CD4-positive, alpha-beta memory T cell (primary cell): ENCODE data around the gene PF4V1. TPM values are rescaled to one million over a fixed set of nuclear protein-coding genes. Genes with fewer than 3 reads are reported as not detected.

Experiments used
- CTCF ChIA-PET: fragments of 350-600 bp; sonication (Branson Sonifier 250); formaldehyde crosslinking; loops from one replicate; lab custom pipeline; 2021; ENCODE audit warnings: inconsistent platforms; ENCODE audit not compliant: partially characterized antibody; lab: Charles Lee
- POLR2A ChIA-PET: fragments of 350-600 bp; sonication (Branson Sonifier 250); formaldehyde crosslinking; loops from one replicate; lab custom pipeline; 2021; ENCODE audit not compliant: partially characterized antibody; lab: Charles Lee
- DNase-seq, 5 donors: peaks; one replicate each; pipeline versions ENCODE4 v3.0.0 to v3.0.0-alpha.2; 2020 to 2022; ENCODE audit warnings: mixed read lengths in 1 of 5
- H3K27ac ChIP-seq: one replicate; pipeline ENCODE4 v1.7.0; 2013; ENCODE audit warnings: low read depth, low read length
- H3K27me3 ChIP-seq: 2 replicates; pipeline ENCODE4 v1.7.0; 2013; ENCODE audit warnings: mild to moderate bottlenecking, low read length, moderate library complexity; ENCODE audit not compliant: insufficient read depth
- H3K36me3 ChIP-seq: 2 replicates; pipeline ENCODE4 v1.7.0; 2013; ENCODE audit warnings: mild to moderate bottlenecking, low read length, moderate library complexity; ENCODE audit not compliant: insufficient read depth
- H3K4me1 ChIP-seq: 2 replicates; pipeline ENCODE4 v1.7.0; 2013; ENCODE audit warnings: mild to moderate bottlenecking, low read length, moderate library complexity; ENCODE audit not compliant: insufficient read depth
- H3K4me3 ChIP-seq, 2 donors: one replicate each; pipeline ENCODE4 v1.7.0; 2013; ENCODE audit warnings: low read length in 2 of 2, mild to moderate bottlenecking in 1 of 2
- H3K9me3 ChIP-seq, 2 donors: one replicate each; pipeline ENCODE4 v1.7.0; 2013; ENCODE audit warnings: low read length in 2 of 2, control low read depth in 1 of 2; ENCODE audit not compliant: control insufficient read depth in 1 of 2
- H3K27ac Mint-ChIP-seq, 7 donors: one replicate each; pipeline ENCODE4 v1.8.0; 2020 to 2021; ENCODE audit warnings: mixed read lengths in 7 of 7, mild to moderate bottlenecking in 6 of 7, inconsistent platforms in 3 of 7, moderate library complexity in 3 of 7
- H3K27me3 Mint-ChIP-seq, 2 donors: one replicate each; pipeline ENCODE4 v1.8.0; 2020 to 2021; ENCODE audit warnings: mixed read lengths in 2 of 2
- H3K36me3 Mint-ChIP-seq, 2 donors: one replicate each; pipeline ENCODE4 v1.8.0; 2020 to 2021; ENCODE audit warnings: mixed read lengths in 2 of 2, inconsistent platforms in 1 of 2, mild to moderate bottlenecking in 1 of 2
- H3K4me1 Mint-ChIP-seq, 4 donors: one replicate each; pipeline ENCODE4 v1.8.0; 2020 to 2021; ENCODE audit warnings: mixed read lengths in 4 of 4, mild to moderate bottlenecking in 1 of 4
- H3K4me3 Mint-ChIP-seq, 8 donors: one replicate each; pipeline ENCODE4 v1.8.0; 2020 to 2021; ENCODE audit warnings: mixed read lengths in 8 of 8, mild to moderate bottlenecking in 7 of 8, moderate library complexity in 6 of 8, inconsistent platforms in 3 of 8
- H3K9me3 Mint-ChIP-seq, 8 donors: one replicate each; pipeline ENCODE4 v1.8.0; 2020 to 2021; ENCODE audit warnings: mixed read lengths in 8 of 8, mild to moderate bottlenecking in 5 of 8, inconsistent platforms in 3 of 8, moderate library complexity in 1 of 8
- intact Hi-C: fragments of 100-400 bp; cut with micrococcal nuclease; formaldehyde crosslinking; loops from one replicate; pipeline ENCODE4 v1.15.1; 2023
- polyA plus RNA-seq, 2 donors: library from polyadenylated mRNA; unstranded; fragments of 300-500 nt; fragmentation: Illumina TruSeq; gene quantifications; one replicate each; pipeline ENCODE4 v1.2.3, GENCODE V29; 2021
- total RNA-seq, 2 experiments: library from RNA; stranded (reverse); gene quantifications; one replicate each; pipeline ENCODE4 v1.2.3, GENCODE V29; 2021

PF4V1 gene
- total and polyA plus RNA-seq, 4 experiments from 2014 or later = not detected

DNA sequence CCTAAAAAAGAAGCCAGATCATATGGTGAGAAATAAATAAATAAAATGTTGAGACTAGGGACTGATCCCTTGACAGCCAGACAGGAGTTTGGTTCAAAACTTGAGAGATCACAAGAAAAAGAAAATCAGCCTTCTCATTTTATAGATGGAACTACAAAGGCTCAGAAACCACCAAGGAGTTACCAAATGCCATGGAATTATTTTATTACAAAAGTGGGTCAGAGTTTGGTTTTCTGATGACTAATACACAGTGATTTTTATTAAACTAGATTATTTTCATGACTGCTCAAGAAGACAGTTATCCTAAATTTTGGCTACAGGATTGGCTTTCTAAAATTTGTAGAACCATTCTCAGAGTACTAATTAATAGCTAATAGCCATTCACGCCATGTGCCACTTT is 22.3 kb downstream of the PF4V1 start:
- Mint-ChIP-seq H3K4me3 (no peak overlapping the region), H3K4me1 (no peaks in the 10 kb centered on the region), H3K9me3 (peaks cover 0 to 2% (median under 1%) of the 10 kb centered on the region in 8 donors), H3K27ac (no peak overlapping the region), H3K27me3 (peaks cover under 1 to 3% of the 10 kb centered on the region in 2 donors), H3K36me3 (no peaks in the 10 kb centered on the region)
- no peak for DNase-seq
- intact Hi-C loops = no loop called here
- Histone ChIP-seq H3K27ac (no peak overlapping the region), H3K4me1 (no peaks in the 10 kb centered on the region), H3K27me3 (no peaks in the 10 kb centered on the region), H3K4me3 (no peak overlapping the region), H3K36me3 (no peaks in the 10 kb centered on the region), H3K9me3 (no peaks in the 10 kb centered on the region)
- POLR2A ChIA-PET = no interaction called here
- CTCF ChIA-PET = no interaction called here

DNA sequence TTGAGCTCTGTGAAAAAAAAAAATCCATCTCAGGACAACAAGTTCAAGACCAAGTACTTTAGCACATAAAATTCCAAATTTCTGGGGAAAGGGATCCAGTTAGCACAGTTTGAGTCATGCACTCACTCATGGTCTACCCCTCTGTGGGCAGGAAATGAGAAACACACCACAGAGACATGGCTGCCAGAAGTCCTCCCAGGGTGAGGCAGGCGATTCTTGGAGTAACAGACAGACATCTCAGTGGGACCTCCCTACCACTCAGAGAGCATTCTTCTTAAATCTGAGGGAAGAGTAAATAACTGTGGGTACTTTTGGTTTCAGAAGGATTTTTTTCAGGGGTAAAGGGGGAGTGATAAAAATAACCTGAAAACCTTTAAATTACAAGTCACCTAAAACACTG is 30.2 kb downstream of the PF4V1 start:
- no peak overlapping the region for H3K4me3 ChIP-seq
- H3K27me3 ChIP-seq = no peaks in the 10 kb centered on the region
- Mint-ChIP-seq H3K4me3 (no peak overlapping the region), H3K4me1 (no peaks in the 10 kb centered on the region), H3K27ac (no peak overlapping the region), H3K27me3 (no peaks in the 10 kb centered on the region), H3K9me3 (peaks cover 0 to 4% (median 0%) of the 10 kb centered on the region in 8 donors), H3K36me3 (no peaks in the 10 kb centered on the region)
- DNase-seq = no peak
- H3K36me3 ChIP-seq = no peaks in the 10 kb centered on the region
- H3K4me1 ChIP-seq = no peaks in the 10 kb centered on the region
- ChIA-PET POLR2A (no interaction called here), CTCF (no interaction called here)
- no peaks in the 10 kb centered on the region for H3K9me3 ChIP-seq
- H3K27ac ChIP-seq = no peak overlapping the region
- intact Hi-C loops = no loop called here

DNA sequence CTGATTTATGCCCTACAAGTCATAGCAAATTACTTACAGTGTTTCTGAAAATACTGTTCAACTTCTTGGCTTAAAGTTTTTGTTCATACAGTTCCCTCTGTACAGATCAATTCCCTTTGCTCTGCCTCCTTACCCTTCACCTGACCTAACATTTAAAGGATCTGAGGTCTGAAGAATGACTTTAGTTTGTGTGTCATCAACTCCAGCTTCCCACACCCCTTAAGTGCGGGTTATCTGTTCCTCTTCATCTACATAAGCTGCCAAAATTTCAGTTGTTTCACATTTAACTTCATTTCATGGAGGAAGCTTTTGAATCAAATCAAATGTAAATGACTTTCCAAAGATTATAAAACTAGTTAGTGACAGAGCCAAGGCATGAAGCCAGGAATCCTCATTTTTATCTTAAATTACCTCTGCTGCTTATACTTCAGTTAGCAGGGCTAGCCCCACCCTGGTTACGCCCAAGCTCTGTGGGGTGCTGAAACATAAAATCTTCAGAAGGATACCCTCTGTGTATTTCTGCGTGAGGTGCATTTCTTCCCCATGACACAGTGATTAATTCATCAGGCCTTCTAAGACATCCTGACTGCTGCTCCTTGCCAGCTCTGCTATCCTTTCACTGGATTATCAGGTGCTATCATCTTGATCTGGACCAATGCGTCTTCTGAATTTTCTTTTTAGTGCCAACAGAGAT is 32.6 kb downstream of the PF4V1 start:
- H3K27ac ChIP-seq = no peak overlapping the region
- no peak overlapping the region for H3K27ac Mint-ChIP-seq
- no peak for DNase-seq
- no peaks in the 10 kb centered on the region for H3K27me3 ChIP-seq
- CTCF ChIA-PET = no interaction called here
- H3K27me3 Mint-ChIP-seq = no peaks in the 10 kb centered on the region
- no peaks in the 10 kb centered on the region for H3K4me1 Mint-ChIP-seq
- H3K9me3 ChIP-seq = no peaks in the 10 kb centered on the region
- intact Hi-C loops = no loop called here
- no peak overlapping the region for H3K4me3 ChIP-seq
- no peaks in the 10 kb centered on the region for H3K36me3 ChIP-seq
- no peaks in the 10 kb centered on the region for H3K4me1 ChIP-seq
- no peaks in the 10 kb centered on the region for H3K36me3 Mint-ChIP-seq
- POLR2A ChIA-PET = no interaction called here
- H3K9me3 Mint-ChIP-seq = no peaks in the 10 kb centered on the region
- no peak overlapping the region for H3K4me3 Mint-ChIP-seq

DNA sequence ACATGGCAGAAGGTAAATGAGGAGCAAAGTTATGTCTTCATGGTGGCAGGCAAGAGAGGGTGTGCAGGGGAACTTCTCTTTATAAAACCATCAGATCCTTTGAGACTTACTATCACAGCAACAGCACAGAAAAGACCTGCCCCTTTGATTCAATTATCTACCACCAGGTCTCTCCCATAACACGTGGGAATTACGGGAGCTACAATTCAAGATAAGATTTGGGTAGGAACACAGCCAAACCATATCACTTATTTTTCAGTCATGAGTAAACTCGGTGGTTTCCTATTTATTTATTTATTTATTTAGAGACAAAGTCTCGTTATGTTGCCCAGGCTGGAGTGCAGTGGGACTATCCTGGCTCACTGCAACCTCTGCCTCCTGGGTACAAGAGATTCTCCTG is 38.2 kb downstream of the PF4V1 start:
- Histone ChIP-seq H3K27ac (no peak overlapping the region), H3K4me1 (no peaks in the 10 kb centered on the region), H3K9me3 (no peaks in the 10 kb centered on the region), H3K27me3 (no peaks in the 10 kb centered on the region), H3K4me3 (no peak overlapping the region), H3K36me3 (no peaks in the 10 kb centered on the region)
- peaks cover 0 to 4% (median 0%) of the 10 kb centered on the region in 8 donors for H3K9me3 Mint-ChIP-seq
- CTCF ChIA-PET = no interaction called here
- POLR2A ChIA-PET = no interaction called here
- no peak for DNase-seq
- intact Hi-C loops = no loop called here
- H3K4me1 Mint-ChIP-seq = no peaks in the 10 kb centered on the region
- H3K4me3 Mint-ChIP-seq = no peak overlapping the region
- no peaks in the 10 kb centered on the region for H3K36me3 Mint-ChIP-seq
- no peak overlapping the region for H3K27ac Mint-ChIP-seq
- H3K27me3 Mint-ChIP-seq = no peaks in the 10 kb centered on the region

DNA sequence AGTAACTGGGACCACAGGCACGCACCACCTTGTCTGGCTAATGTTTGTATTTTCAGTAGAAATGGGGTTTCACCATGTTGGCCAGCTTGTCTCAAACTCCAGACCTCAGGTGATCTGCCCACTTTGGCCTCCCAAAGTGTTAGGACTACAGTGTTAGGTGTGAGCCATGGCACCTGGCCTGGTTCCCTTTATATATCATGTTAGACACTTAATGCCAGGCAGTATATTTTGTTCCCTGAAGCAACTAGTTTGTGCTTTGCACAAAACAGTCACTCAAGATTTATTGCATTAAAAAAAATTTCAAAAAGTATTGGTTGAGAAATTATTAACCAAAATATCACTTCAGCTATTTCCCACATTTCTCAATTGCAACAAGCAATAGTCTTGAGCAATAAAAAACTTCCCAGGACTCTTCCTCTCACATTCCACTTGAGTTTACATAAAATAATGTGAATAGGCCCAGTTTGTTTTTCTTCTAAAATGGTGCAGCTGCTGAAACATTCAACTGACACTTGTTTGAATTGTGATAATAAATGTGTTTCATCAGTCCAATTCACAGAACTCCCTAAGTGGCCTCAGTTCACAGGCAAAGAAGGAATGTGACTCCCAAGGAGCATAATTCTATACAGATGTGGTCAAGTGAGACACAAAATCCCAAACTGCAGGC is 38.8 kb downstream of the PF4V1 start:
- Histone ChIP-seq H3K36me3 (no peaks in the 10 kb centered on the region), H3K4me1 (no peaks in the 10 kb centered on the region), H3K27ac (no peak overlapping the region), H3K9me3 (no peaks in the 10 kb centered on the region), H3K4me3 (no peak overlapping the region), H3K27me3 (no peaks in the 10 kb centered on the region)
- no peak for DNase-seq
- H3K27me3 Mint-ChIP-seq = no peaks in the 10 kb centered on the region
- H3K4me3 Mint-ChIP-seq = no peak overlapping the region
- CTCF ChIA-PET = no interaction called here
- H3K27ac Mint-ChIP-seq = no peak overlapping the region
- intact Hi-C loops = no loop called here
- POLR2A ChIA-PET = no interaction called here
- H3K9me3 Mint-ChIP-seq = peaks cover 0 to 4% (median 0%) of the 10 kb centered on the region in 8 donors
- H3K36me3 Mint-ChIP-seq = no peaks in the 10 kb centered on the region
- H3K4me1 Mint-ChIP-seq = no peaks in the 10 kb centered on the region

DNA sequence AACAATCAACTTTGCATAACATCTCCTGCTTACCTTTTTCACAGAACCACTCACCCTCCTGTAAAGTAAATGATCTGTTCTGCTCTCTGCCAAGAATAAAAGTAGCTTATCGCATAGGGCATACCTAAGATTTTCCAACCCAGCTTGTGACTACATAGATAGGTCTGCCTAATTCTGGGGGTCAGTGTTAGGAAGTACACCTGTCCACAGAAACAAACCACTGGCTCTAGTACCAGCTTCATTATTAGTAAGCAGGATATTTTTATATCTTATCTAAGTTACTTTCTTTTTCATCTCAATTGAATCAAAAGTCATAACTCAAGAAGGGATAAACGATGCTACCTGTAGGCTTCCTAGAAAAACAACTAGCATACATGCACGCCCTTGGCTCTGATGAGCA is 39.9 kb downstream of the PF4V1 start:
- POLR2A ChIA-PET = no interaction called here
- no peak overlapping the region for H3K4me3 Mint-ChIP-seq

DNA sequence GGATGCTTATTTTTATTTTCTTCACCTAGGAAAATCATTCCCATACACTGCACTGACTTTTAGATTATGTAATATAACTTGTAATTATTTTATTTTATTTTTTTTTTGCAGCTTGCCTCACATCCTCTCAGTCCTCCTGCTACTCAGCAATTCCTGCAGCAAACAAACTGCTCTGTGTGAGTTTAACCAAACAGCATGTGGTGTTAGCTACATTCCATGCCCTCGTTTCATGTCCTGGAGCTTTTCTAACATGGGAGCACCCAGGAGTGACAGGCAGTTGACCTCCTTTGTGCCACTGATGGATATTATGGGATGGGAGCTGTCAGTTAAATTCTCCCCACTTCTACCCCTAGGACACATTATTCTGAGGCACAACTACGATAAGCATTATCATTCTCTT is 40.9 kb downstream of the PF4V1 start:
- POLR2A ChIA-PET = no interaction called here
- no peak overlapping the region for H3K4me3 ChIP-seq
- CTCF ChIA-PET = no interaction called here
- Mint-ChIP-seq H3K36me3 (no peaks in the 10 kb centered on the region), H3K9me3 (peaks cover 0 to 4% (median 0%) of the 10 kb centered on the region in 8 donors), H3K27ac (no peak overlapping the region), H3K4me1 (no peaks in the 10 kb centered on the region), H3K4me3 (no peak overlapping the region), H3K27me3 (no peaks in the 10 kb centered on the region)
- intact Hi-C loops = no loop called here
- H3K4me1 ChIP-seq = no peaks in the 10 kb centered on the region
- H3K36me3 ChIP-seq = no peaks in the 10 kb centered on the region
- no peaks in the 10 kb centered on the region for H3K27me3 ChIP-seq
- H3K9me3 ChIP-seq = no peaks in the 10 kb centered on the region
- no peak overlapping the region for H3K27ac ChIP-seq
- no peak for DNase-seq

More for the DNA sequence above, 39.9 kb downstream of the PF4V1 start:
- H3K4me1 ChIP-seq = no peaks in the 10 kb centered on the region
- Mint-ChIP-seq H3K36me3 (no peaks in the 10 kb centered on the region), H3K27ac (no peak overlapping the region), H3K27me3 (no peaks in the 10 kb centered on the region), H3K4me1 (no peaks in the 10 kb centered on the region), H3K9me3 (peaks cover 0 to 4% (median 0%) of the 10 kb centered on the region in 8 donors)
- no peaks in the 10 kb centered on the region for H3K9me3 ChIP-seq
- H3K4me3 ChIP-seq = no peak overlapping the region
- H3K36me3 ChIP-seq = no peaks in the 10 kb centered on the region
- no peaks in the 10 kb centered on the region for H3K27me3 ChIP-seq
- DNase-seq = no peak
- intact Hi-C loops = no loop called here
- H3K27ac ChIP-seq = no peak overlapping the region
- CTCF ChIA-PET = no interaction called here
